ENCODE measurements around the gene LCN2. TPM values are rescaled to one million over a fixed set of nuclear protein-coding genes. Genes with fewer than 3 reads are reported as not detected.

LCN2 gene
- total RNA-seq, 1 experiment from 2014 or later = 1.0 TPM

- no TSS peak for BruUV-seq (replicated peaks)
- Histone ChIP-seq H3K4me3 (ENCODE audit: low read depth in 2 of 2, low read length in 2 of 2) (no peak overlapping the region), H3K9me3 (ENCODE audit: control insufficient read depth, insufficient read depth, low read depth, low read length) (no peaks in the 10 kb centered on the region), H3K36me3 (ENCODE audit: control insufficient read depth, insufficient read depth, low read length) (peaks cover 2% of the 10 kb centered on the region; the same call in 1 of the 2 replicates), H3K4me1 (ENCODE audit: control insufficient read depth, insufficient read depth, low read length) (0 out of 2 replicates have a peak, but pooled peaks cover 3% of the 10 kb centered on the region), H3K27ac (ENCODE audit: low read length) (no peak overlapping the region), H3K27me3 (ENCODE audit: control insufficient read depth, insufficient read depth, low read length) (no peaks in the 10 kb centered on the region)
- TF ChIP-seq SIN3A (IDR thresholded peaks at IDR 0.05; ENCODE audit: borderline replicate concordance, insufficient read depth, low read depth, low read length) (no peak), TCF7L2 (IDR thresholded peaks at IDR 0.05; ENCODE audit: low read depth, low read length) (no peak), CTCF (IDR thresholded peaks at IDR 0.05) (no peak), POLR2AphosphoS5 (IDR thresholded peaks at IDR 0.05; ENCODE audit: low read depth, low read length) (no peak), REST (IDR thresholded peaks at IDR 0.05; ENCODE audit: insufficient read depth in 1 of 2, low read depth in 2 of 2, low read length in 1 of 2) (no peak)
- POLR2A ChIA-PET = no interaction called here
- no peak for DNase-seq (ENCODE audit: low read depth, low spot score)
- in situ Hi-C loops (cut with HindIII; ENCODE audit: low pct_unique_long_range_greater_than_20kb, low sequenced_read_pairs) = no loop called here
- CTCF ChIA-PET = interaction anchor here (0.8 kb wide), 1 partner anchor 36 kb away, joined by 3 read pairs; the partner anchor contains the start of gene BBLN
- intact Hi-C loops (cut with micrococcal nuclease; ENCODE audit: unreplicated experiment) = no loop called here
- ATAC-seq = no peak
Observed at GRCh38 chr9:128124451-128124850, 24.8 kb upstream of the LCN2 start.

- in situ Hi-C loops (cut with HindIII; ENCODE audit: low pct_unique_long_range_greater_than_20kb, low sequenced_read_pairs) (no loop called here), intact Hi-C loops (cut with micrococcal nuclease; ENCODE audit: unreplicated experiment) (no loop called here)
- DNase-seq (ENCODE audit: low read depth, low spot score) = no peak
- ATAC-seq = no peak
- ChIA-PET POLR2A (interaction anchor here (0.6 kb wide), 1 partner anchor 12 kb away, joined by 16 read pairs; no protein-coding TSS in a partner anchor), CTCF (interaction anchor here (0.7 to 0.8 kb wide), 2 partner anchors 35 to 196 kb away, joined by 3 read pairs; partner anchors contain the start of gene BBLN)
- no TSS peak for BruUV-seq (replicated peaks)
- 0 out of 2 replicates have a peak, but pooled peaks cover 3% of the 10 kb centered on the region for H3K4me1 ChIP-seq (ENCODE audit: control insufficient read depth, insufficient read depth, low read length)
- no peaks in the 10 kb centered on the region for H3K27me3 ChIP-seq (ENCODE audit: control insufficient read depth, insufficient read depth, low read length)
- peak overlapping the region in 1 of 2 experiments; percentile 83; a peak in 1 of 4 replicates for H3K4me3 ChIP-seq (ENCODE audit: low read depth in 2 of 2, low read length in 2 of 2)
- TF ChIP-seq CTCF (IDR thresholded peaks at IDR 0.05) = peak; percentile 91
- no peak for TF ChIP-seq POLR2AphosphoS5 (IDR thresholded peaks at IDR 0.05; ENCODE audit: low read depth, low read length)
- H3K9me3 ChIP-seq (ENCODE audit: control insufficient read depth, insufficient read depth, low read depth, low read length) = no peaks in the 10 kb centered on the region
- no peak overlapping the region for H3K27ac ChIP-seq (ENCODE audit: low read length)
- H3K36me3 ChIP-seq (ENCODE audit: control insufficient read depth, insufficient read depth, low read length) = peaks cover 2% of the 10 kb centered on the region; the same call in 1 of the 2 replicates
Observed at GRCh38 chr9:128124873-128125579, 24.2 kb upstream of the LCN2 start.

All from Panc1 (cell line).